Kidney (tissue), 14 donors: ENCODE data around the gene RAD51B. TPM values are rescaled to one million over a fixed set of nuclear protein-coding genes. Genes with fewer than 3 reads are reported as not detected.

Source experiments
- DNase-seq, 5 donors: peaks; one replicate each; pipeline ENCODE4 v3.0.0-alpha.2; 2013 to 2020
- FAIRE-seq: peaks from 2 replicates; lab custom pipeline; 2012; peaks lifted over from hg19 to GRCh38; lab: Jason Lieb, UNC
- H3K27ac ChIP-seq, 2 donors: one replicate each; pipeline ENCODE4 v1.7.0; 2013; ENCODE audit warnings: low read depth in 2 of 2, low read length in 2 of 2, inconsistent platforms in 1 of 2
- H3K27me3 ChIP-seq: one replicate; pipeline ENCODE4 v1.7.1; 2013; ENCODE audit warnings: low read length, inconsistent platforms; ENCODE audit not compliant: control insufficient read depth, insufficient read depth
- H3K36me3 ChIP-seq, 3 donors: one replicate each; pipeline versions ENCODE4 v1.7.0 to v1.7.1; 2013; ENCODE audit warnings: low read length in 3 of 3, control low read depth in 1 of 3, inconsistent platforms in 1 of 3; ENCODE audit not compliant: insufficient read depth in 3 of 3, control insufficient read depth in 2 of 3
- H3K4me1 ChIP-seq, 3 donors: one replicate each; pipeline versions ENCODE4 v1.7.0 to v1.7.1; 2013; ENCODE audit warnings: low read length in 3 of 3, inconsistent platforms in 1 of 3, low read depth in 1 of 3; ENCODE audit not compliant: control insufficient read depth in 2 of 3, insufficient read depth in 2 of 3
- H3K4me3 ChIP-seq, 3 donors: one replicate each; pipeline versions ENCODE4 v1.7.0 to v1.8.1; 2013; ENCODE audit warnings: low read length in 3 of 3, control low read depth in 1 of 3, inconsistent platforms in 1 of 3
- H3K9ac ChIP-seq, 3 donors: one replicate each; pipeline versions ENCODE4 v1.7.0 to v1.7.1; 2013; ENCODE audit warnings: low read length in 3 of 3, control low read depth in 1 of 3, inconsistent platforms in 1 of 3
- H3K9me3 ChIP-seq, 3 donors: one replicate each; pipeline versions ENCODE4 v1.7.0 to v1.7.1; 2013; ENCODE audit warnings: low read length in 3 of 3, control low read depth in 1 of 3, inconsistent platforms in 1 of 3; ENCODE audit not compliant: control insufficient read depth in 2 of 3, insufficient read depth in 1 of 3
- CTCF ChIP-seq: IDR thresholded peaks from 3 replicates; pipeline ENCODE4 v1.5.1; 2012; ENCODE audit warnings: mild to moderate bottlenecking, moderate library complexity, borderline replicate concordance; ENCODE audit not compliant: insufficient read depth; ENCODE audit errors: extremely low read depth
- intact Hi-C: fragments of 100-400 bp; cut with DNase I; formaldehyde crosslinking; loops from one replicate; pipeline ENCODE4 v1.11.1; 2022
- polyA plus RNA-seq: library from polyadenylated mRNA; stranded (reverse); fragments of 350-450 nt; fragmentation: Illumina TruSeq; extraction: RNeasy Lipid Tissue Mini Kit (QIAGEN cat#74804); gene quantifications from one replicate; pipeline ENCODE4 v1.2.3, GENCODE V29; 2014; ENCODE audit warnings: low read depth, low replicate concordance; ENCODE audit not compliant: insufficient read depth
- total RNA-seq: library from RNA; stranded (reverse); fragmentation: NEBNext Ultra II Directional; extraction: Animal tissue kit (Norgen Biotek cat#: 25700); gene quantifications from one replicate; pipeline ENCODE4 v1.2.1, GENCODE V29; 2021
- donor health status: control.
- donor health status: control.
- donor health status: control.
- donor health status: control.
- donor health status: control.
- donor health status: DM: yes; HTN: yes; CAD: no.
- donor health status: Normal renal cell carcinoma (clear cell type).

RAD51B gene
- total and polyA plus RNA-seq, 2 donors from 2014 or later, result 6.9 to 18.0 TPM

- Histone ChIP-seq H3K4me1 (peaks cover 3 to 19% (median 11%) of the 10 kb centered on the region in 3 donors), H3K27ac (peak overlapping the region in 1 of 2 donors; percentile 23), H3K9me3 (no peaks in the 10 kb centered on the region), H3K4me3 (no peak overlapping the region), H3K36me3 (no peaks in the 10 kb centered on the region), H3K27me3 (no peaks in the 10 kb centered on the region), H3K9ac (no peak overlapping the region)
- DNase-seq, result no peak
- intact Hi-C loops, result no loop called here
- FAIRE-seq, result no peak
- no peak for TF ChIP-seq CTCF
These were observed 396.1 kb downstream of the RAD51B start for GRCh38 chr14:68215629-68216028.

- no peak overlapping the region for H3K9ac ChIP-seq
- no peak overlapping the region for H3K27ac ChIP-seq
- no peaks in the 10 kb centered on the region for H3K9me3 ChIP-seq
- intact Hi-C loops, result no loop called here
- no peaks in the 10 kb centered on the region for H3K36me3 ChIP-seq
- H3K4me1 ChIP-seq, result peaks cover 0 to 16% (median 8%) of the 10 kb centered on the region in 3 donors
- no peak for FAIRE-seq
- no peak for TF ChIP-seq CTCF
- H3K4me3 ChIP-seq, result no peak overlapping the region
- no peak for DNase-seq
- no peaks in the 10 kb centered on the region for H3K27me3 ChIP-seq
These were observed 396.5 kb downstream of the RAD51B start for GRCh38 chr14:68216079-68216478.

- no peak for TF ChIP-seq CTCF
- Histone ChIP-seq H3K9me3 (no peaks in the 10 kb centered on the region), H3K4me1 (peaks cover 0 to 7% (median 0%) of the 10 kb centered on the region in 3 donors), H3K9ac (no peak overlapping the region), H3K27me3 (no peaks in the 10 kb centered on the region), H3K4me3 (peak overlapping the region in 1 of 3 donors; percentile 13), H3K27ac (peak overlapping the region in 1 of 2 donors; percentile 5), H3K36me3 (no peaks in the 10 kb centered on the region)
- intact Hi-C loops, result no loop called here
- FAIRE-seq, result no peak
- DNase-seq, result no peak
These were observed 397.4 kb downstream of the RAD51B start for GRCh38 chr14:68216957-68217356.

GRCh38 chr14:68217791-68218340 lies 398.3 kb downstream of the RAD51B start:
- Histone ChIP-seq H3K9ac (no peak overlapping the region), H3K4me1 (peaks cover 0 to 3% (median 0%) of the 10 kb centered on the region in 3 donors), H3K27ac (no peak overlapping the region), H3K4me3 (no peak overlapping the region), H3K27me3 (no peaks in the 10 kb centered on the region), H3K9me3 (no peaks in the 10 kb centered on the region), H3K36me3 (no peaks in the 10 kb centered on the region)
- DNase-seq (no peak), FAIRE-seq (no peak)
- TF ChIP-seq CTCF, result no peak
- intact Hi-C loops, result no loop called here
